RWPE2 (cell line): ENCODE data around the gene GRK6.

Experiments
- ATAC-seq: fragments of 200-7000 bp; cut with Tn5 transposase; 3 replicates; pipeline ENCODE4 v1.9.1; 2021; ENCODE audit warnings: low read depth
- DNase-seq: peaks from one replicate; pipeline ENCODE4 v3.0.0-alpha.2; 2020; ENCODE audit warnings: low spot score
- H3K27ac ChIP-seq: fragments of 450-650 bp; 2 replicates; pipeline ENCODE4 v1.5.1; 2017; ENCODE audit warnings: mild to moderate bottlenecking; ENCODE audit not compliant: poor library complexity, severe bottlenecking
- H3K27me3 ChIP-seq: fragments of 250-450 bp; sonication (Bioruptor Pico); 2 replicates; pipeline ENCODE4 v1.5.1; 2021; ENCODE audit warnings: mild to moderate bottlenecking, moderate library complexity; ENCODE audit not compliant: insufficient read depth, poor library complexity, severe bottlenecking
- H3K36me3 ChIP-seq: fragments of 250-450 bp; sonication (Bioruptor Pico); 2 replicates; pipeline ENCODE4 v1.5.1; 2020; ENCODE audit warnings: low read depth, mild to moderate bottlenecking, moderate library complexity
- H3K4me1 ChIP-seq: fragments of 250-450 bp; sonication (Bioruptor Pico); 2 replicates; pipeline ENCODE4 v1.5.1; 2021; ENCODE audit warnings: mild to moderate bottlenecking, moderate library complexity; ENCODE audit not compliant: insufficient read depth, poor library complexity, severe bottlenecking
- H3K4me3 ChIP-seq: fragments of 250-450 bp; sonication (Bioruptor Pico); 2 replicates; pipeline ENCODE4 v1.5.1; 2021; ENCODE audit warnings: mild to moderate bottlenecking, moderate library complexity; ENCODE audit not compliant: severe bottlenecking
- H3K9me3 ChIP-seq: fragments of 250-450 bp; sonication (Bioruptor Pico); 2 replicates; pipeline ENCODE4 v1.5.1; 2021; ENCODE audit warnings: mild to moderate bottlenecking, moderate library complexity; ENCODE audit not compliant: severe bottlenecking
- CTCF ChIP-seq: fragments of 450-650 bp; IDR thresholded peaks from one replicate; pipeline ENCODE4 v1.5.1; 2017; ENCODE audit warnings: mild to moderate bottlenecking, moderate library complexity; ENCODE audit not compliant: poor library complexity, severe bottlenecking

The GRK6 gene

GRCh38 chr5:177491983-177492746 lies 65.7 kb downstream of the GRK6 start:
- Histone ChIP-seq H3K36me3 (peaks cover 85% of the 10 kb centered on the region), H3K27me3 (no peaks in the 10 kb centered on the region), H3K9me3 (no peaks in the 10 kb centered on the region), H3K4me1 (peaks cover 26% of the 10 kb centered on the region), H3K27ac (peak overlapping the region; percentile 96), H3K4me3 (no peak overlapping the region)
- DNase-seq (no peak), ATAC-seq (no peak)
- no peak for TF ChIP-seq CTCF
